Parathyroid adenoma (tissue), 2 donors: ENCODE results near the gene MUC22.
"Not testable (repeated sequence)": the region's sequence is repeated elsewhere in the genome, so short reads cannot be mapped to it uniquely, and the experiment has no call there.

Experiments used
- H2AFZ ChIP-seq: fragments of 300-600 bp; sonication (generic); one replicate; pipeline ENCODE4 v1.7.0; 2017; ENCODE audit warnings: antibody characterized with exemption, mild to moderate bottlenecking
- H3K27ac ChIP-seq: fragments of 300-600 bp; sonication (generic); one replicate; pipeline ENCODE4 v1.7.0; 2017
- H3K27me3 ChIP-seq: fragments of 300-600 bp; sonication (generic); one replicate; pipeline ENCODE4 v1.7.0; 2017; ENCODE audit warnings: low read length; ENCODE audit not compliant: control insufficient read depth, insufficient read depth
- H3K36me3 ChIP-seq: fragments of 300-600 bp; sonication (generic); one replicate; pipeline ENCODE4 v1.7.0; 2017; ENCODE audit warnings: low read length; ENCODE audit not compliant: control insufficient read depth, insufficient read depth
- H3K4me1 ChIP-seq: fragments of 300-600 bp; sonication (generic); one replicate; pipeline ENCODE4 v1.7.0; 2017; ENCODE audit warnings: control low read depth
- H3K4me2 ChIP-seq: fragments of 300-600 bp; sonication (generic); one replicate; pipeline ENCODE4 v1.7.0; 2017; ENCODE audit warnings: low read length
- H3K4me3 ChIP-seq: fragments of 300-600 bp; sonication (generic); one replicate; pipeline ENCODE4 v1.7.0; 2017; ENCODE audit warnings: low read depth, low read length
- H3K79me2 ChIP-seq: fragments of 300-600 bp; sonication (generic); one replicate; pipeline ENCODE4 v1.7.0; 2017; ENCODE audit warnings: control low read depth
- H3K9ac ChIP-seq: fragments of 300-600 bp; sonication (generic); one replicate; pipeline ENCODE4 v1.7.0; 2017; ENCODE audit warnings: mild to moderate bottlenecking
- H3K9me3 ChIP-seq: fragments of 300-600 bp; sonication (generic); one replicate; pipeline ENCODE4 v1.7.0; 2017; ENCODE audit warnings: low read length; ENCODE audit not compliant: control insufficient read depth
- CTCF ChIP-seq: fragments of 300-600 bp; sonication (generic); IDR thresholded peaks from one replicate; pipeline ENCODE4 v1.7.0; 2017; ENCODE audit warnings: antibody characterized with exemption, mild to moderate bottlenecking
- donor health status: primary hyperparathyroidism.

Gene MUC22

GRCh38 chr6:31020057-31020456, 9.8 kb downstream of the MUC22 start:
- TF ChIP-seq CTCF = no peak

GRCh38 chr6:31020631-31021255, 10.5 kb downstream of the MUC22 start:
- H3K36me3 ChIP-seq, H2AFZ ChIP-seq, H3K9ac ChIP-seq, H3K9me3 ChIP-seq, H3K27me3 ChIP-seq, H3K27ac ChIP-seq, H3K4me1 ChIP-seq, H3K79me2 ChIP-seq, H3K4me3 ChIP-seq, H3K4me2 ChIP-seq: not testable (repeated sequence)

More at GRCh38 chr6:31020057-31020456, 9.8 kb downstream of the MUC22 start:
- H3K9me3 ChIP-seq = no peaks in the 10 kb centered on the region
- no peak overlapping the region for H3K27ac ChIP-seq
- no peaks in the 10 kb centered on the region for H3K27me3 ChIP-seq
- H3K36me3 ChIP-seq = no peaks in the 10 kb centered on the region
- no peak overlapping the region for H3K4me3 ChIP-seq
- no peaks in the 10 kb centered on the region for H3K4me1 ChIP-seq
- no peak overlapping the region for H2AFZ ChIP-seq
- H3K4me2 ChIP-seq = no peak overlapping the region
- H3K9ac ChIP-seq = no peak overlapping the region
- H3K79me2 ChIP-seq = no peaks in the 10 kb centered on the region

GRCh38 chr6:31021705-31022531, 11.6 kb downstream of the MUC22 start:
- not testable (repeated sequence) for H3K4me3 ChIP-seq, H3K79me2 ChIP-seq, H3K4me2 ChIP-seq, H3K9me3 ChIP-seq, H3K27ac ChIP-seq, H3K27me3 ChIP-seq, H3K36me3 ChIP-seq, H2AFZ ChIP-seq, H3K4me1 ChIP-seq, H3K9ac ChIP-seq

GRCh38 chr6:31025595-31025994, 15.3 kb downstream of the MUC22 start:
- Histone ChIP-seq H3K27me3 (no peaks in the 10 kb centered on the region), H3K4me2 (no peak overlapping the region), H3K4me1 (no peaks in the 10 kb centered on the region), H3K36me3 (no peaks in the 10 kb centered on the region), H3K9me3 (no peaks in the 10 kb centered on the region), H2AFZ (no peak overlapping the region), H3K9ac (no peak overlapping the region), H3K79me2 (no peaks in the 10 kb centered on the region), H3K27ac (no peak overlapping the region), H3K4me3 (no peak overlapping the region)
- no peak for TF ChIP-seq CTCF

- no peak overlapping the region for H3K27ac ChIP-seq
- H2AFZ ChIP-seq = no peak overlapping the region
- H3K4me3 ChIP-seq = no peak overlapping the region
- no peak overlapping the region for H3K9ac ChIP-seq
- no peak overlapping the region for H3K4me2 ChIP-seq
- TF ChIP-seq CTCF = no peak
- H3K9me3 ChIP-seq = no peaks in the 10 kb centered on the region
- no peaks in the 10 kb centered on the region for H3K4me1 ChIP-seq
- H3K79me2 ChIP-seq = no peaks in the 10 kb centered on the region
- H3K36me3 ChIP-seq = no peaks in the 10 kb centered on the region
- H3K27me3 ChIP-seq = no peaks in the 10 kb centered on the region
Observed at GRCh38 chr6:31031095-31031494, 20.8 kb downstream of the MUC22 start.
